ENCODE results near the gene CFL1. TPM values are rescaled to one million over a fixed set of nuclear protein-coding genes. Genes with fewer than 3 reads are reported as not detected.

Gene CFL1
- total and polyA plus RNA-seq, 2 of the 4 experiments (the other 2 are of a cell fraction), result 960 to 2,231 TPM

DNA sequence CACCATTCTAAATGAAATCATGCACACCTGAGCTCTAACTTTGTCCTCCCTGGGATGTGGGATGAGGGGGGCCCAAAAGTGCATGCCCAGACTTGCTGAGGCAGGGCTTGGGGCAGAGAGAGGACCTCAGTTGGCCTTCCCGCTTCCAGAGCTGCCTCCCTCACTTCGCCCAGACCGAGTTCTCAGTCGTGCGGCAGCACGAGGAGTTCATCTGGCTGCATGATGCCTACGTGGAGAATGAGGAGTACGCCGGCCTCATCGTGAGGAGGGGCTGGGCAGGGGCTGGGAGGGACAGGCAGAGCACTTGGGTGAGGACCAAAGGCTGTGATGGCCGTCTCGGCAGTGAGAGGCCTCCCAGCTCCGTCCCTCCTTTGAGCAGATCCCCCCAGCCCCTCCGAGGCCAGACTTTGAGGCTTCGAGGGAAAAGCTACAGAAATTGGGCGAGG, 8.2 kb downstream of the CFL1 start:
- Histone ChIP-seq H3K4ac (ENCODE audit: low read depth, low read length) (peak overlapping the region; percentile 35; the same call in 1 of the 2 replicates), H3K36me3 (ENCODE audit: control insufficient read depth, insufficient read depth, low read length) (peaks cover 41% of the 10 kb centered on the region), H3K4me1 (ENCODE audit: control insufficient read depth, insufficient read depth, low read length) (no peaks in the 10 kb centered on the region; the same call in 1 of the 2 replicates), H2BK120ac (ENCODE audit: low read depth, low read length) (no peak overlapping the region), H3K4me2 (ENCODE audit: low read depth, low read length) (no peak overlapping the region), H2AK9ac (replicated peaks; ENCODE audit: low read depth, low read length, poor library complexity) (peak overlapping the region; percentile 65), H2AFZ (replicated peaks; ENCODE audit: low read length, poor library complexity) (peak overlapping the region; percentile 14), H3K14ac (replicated peaks; ENCODE audit: low read depth, low read length) (no peak overlapping the region), H2BK20ac (ENCODE audit: low read depth, low read length) (no peak overlapping the region), H3K27me3 (ENCODE audit: control insufficient read depth, insufficient read depth, low read length) (no peaks in the 10 kb centered on the region), H3K9ac (ENCODE audit: low read depth, low read length) (no peak overlapping the region), H4K20me1 (ENCODE audit: insufficient read depth, low read length) (peaks cover 48% of the 10 kb centered on the region), H4K91ac (ENCODE audit: insufficient read depth, low read depth, low read length) (no peak overlapping the region), H3K9me3 (ENCODE audit: control insufficient read depth, insufficient read depth, low read length) (no peaks in the 10 kb centered on the region), H2BK5ac (ENCODE audit: low read depth, low read length, poor library complexity, severe bottlenecking) (no peak overlapping the region), H3K18ac (ENCODE audit: low read depth, low read length) (no peak overlapping the region), H3K9me1 (ENCODE audit: insufficient read depth, low read length) (peaks cover 18% of the 10 kb centered on the region; the same call in 1 of the 2 replicates), H3K4me3 (ENCODE audit: insufficient read depth, low read depth, low read length) (no peak overlapping the region), H3K23ac (ENCODE audit: low read depth, low read length) (peak overlapping the region; percentile 51; the same call in 1 of the 2 replicates), H3K27ac (ENCODE audit: insufficient read depth, low read length) (no peak overlapping the region), H4K8ac (ENCODE audit: low read depth in 2 of 2, low read length in 2 of 2) (no peak overlapping the region), H2BK15ac (ENCODE audit: low read depth, low read length) (no peak overlapping the region), H4K5ac (ENCODE audit: low read depth, low read length) (no peak overlapping the region), H3K56ac (ENCODE audit: extremely low read depth, insufficient read depth, low read length) (no peak overlapping the region), H3K79me1 (ENCODE audit: low read depth in 1 of 2, low read length in 2 of 2) (peaks cover 19 to 37% of the 10 kb centered on the region in 2 experiments), H2AK5ac (ENCODE audit: low read depth, low read length) (0 out of 2 replicates have a peak overlapping the region, but pooled peaks have one; percentile 15)
- ATAC-seq (ENCODE audit: low read depth) (no peak), DNase-seq (no peak)
- 30% methylated on average over 4 of the region's 16 CpGs; no CpG with 5 or more reads in 1 of the 2 experiments for WGBS, 2 experiments (ENCODE audit: extremely low coverage in 2 of 2, insufficient read length in 1 of 2)
- ChIA-PET CTCF (no interaction called here), POLR2A (ENCODE audit: unreplicated experiment) (interaction anchor here (0.5 kb wide), 1 partner anchor 11 kb away, joined by 3 read pairs; no protein-coding TSS in a partner anchor)
- BruUV-seq (replicated peaks), result no TSS peak
- dilution Hi-C loops (cut with HindIII; ENCODE audit: low sequenced_read_pairs, unreplicated experiment) (no loop called here), intact Hi-C loops (cut with micrococcal nuclease) (no loop called here), in situ Hi-C loops (cut with MboI; ENCODE audit: low sequenced_read_pairs) (no loop called here)
- TF ChIP-seq, protein P1, sequence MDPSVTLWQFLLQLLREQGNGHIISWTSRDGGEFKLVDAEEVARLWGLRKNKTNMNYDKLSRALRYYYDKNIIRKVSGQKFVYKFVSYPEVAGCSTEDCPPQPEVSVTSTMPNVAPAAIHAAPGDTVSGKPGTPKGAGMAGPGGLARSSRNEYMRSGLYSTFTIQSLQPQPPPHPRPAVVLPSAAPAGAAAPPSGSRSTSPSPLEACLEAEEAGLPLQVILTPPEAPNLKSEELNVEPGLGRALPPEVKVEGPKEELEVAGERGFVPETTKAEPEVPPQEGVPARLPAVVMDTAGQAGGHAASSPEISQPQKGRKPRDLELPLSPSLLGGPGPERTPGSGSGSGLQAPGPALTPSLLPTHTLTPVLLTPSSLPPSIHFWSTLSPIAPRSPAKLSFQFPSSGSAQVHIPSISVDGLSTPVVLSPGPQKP (IDR thresholded peaks at IDR 0.05; ENCODE audit: borderline replicate concordance, low read depth, low read length), result no peak
- TF ChIP-seq, protein P2, sequence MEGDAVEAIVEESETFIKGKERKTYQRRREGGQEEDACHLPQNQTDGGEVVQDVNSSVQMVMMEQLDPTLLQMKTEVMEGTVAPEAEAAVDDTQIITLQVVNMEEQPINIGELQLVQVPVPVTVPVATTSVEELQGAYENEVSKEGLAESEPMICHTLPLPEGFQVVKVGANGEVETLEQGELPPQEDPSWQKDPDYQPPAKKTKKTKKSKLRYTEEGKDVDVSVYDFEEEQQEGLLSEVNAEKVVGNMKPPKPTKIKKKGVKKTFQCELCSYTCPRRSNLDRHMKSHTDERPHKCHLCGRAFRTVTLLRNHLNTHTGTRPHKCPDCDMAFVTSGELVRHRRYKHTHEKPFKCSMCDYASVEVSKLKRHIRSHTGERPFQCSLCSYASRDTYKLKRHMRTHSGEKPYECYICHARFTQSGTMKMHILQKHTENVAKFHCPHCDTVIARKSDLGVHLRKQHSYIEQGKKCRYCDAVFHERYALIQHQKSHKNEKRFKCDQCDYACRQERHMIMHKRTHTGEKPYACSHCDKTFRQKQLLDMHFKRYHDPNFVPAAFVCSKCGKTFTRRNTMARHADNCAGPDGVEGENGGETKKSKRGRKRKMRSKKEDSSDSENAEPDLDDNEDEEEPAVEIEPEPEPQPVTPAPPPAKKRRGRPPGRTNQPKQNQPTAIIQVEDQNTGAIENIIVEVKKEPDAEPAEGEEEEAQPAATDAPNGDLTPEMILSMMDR (conservative IDR thresholded peaks at IDR 0.05; ENCODE audit: low read depth, low read length), result no peak
- TF ChIP-seq MAFK (IDR thresholded peaks at IDR 0.05; ENCODE audit: low read depth, low read length), result no peak
- TF ChIP-seq MAZ (IDR thresholded peaks at IDR 0.05; ENCODE audit: borderline replicate concordance, low read depth, low read length), result no peak
- TF ChIP-seq NFE2L2 (IDR thresholded peaks at IDR 0.05; ENCODE audit: low read depth, low read length), result no peak
- TF ChIP-seq, protein P3, sequence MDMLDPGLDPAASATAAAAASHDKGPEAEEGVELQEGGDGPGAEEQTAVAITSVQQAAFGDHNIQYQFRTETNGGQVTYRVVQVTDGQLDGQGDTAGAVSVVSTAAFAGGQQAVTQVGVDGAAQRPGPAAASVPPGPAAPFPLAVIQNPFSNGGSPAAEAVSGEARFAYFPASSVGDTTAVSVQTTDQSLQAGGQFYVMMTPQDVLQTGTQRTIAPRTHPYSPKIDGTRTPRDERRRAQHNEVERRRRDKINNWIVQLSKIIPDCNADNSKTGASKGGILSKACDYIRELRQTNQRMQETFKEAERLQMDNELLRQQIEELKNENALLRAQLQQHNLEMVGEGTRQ (IDR thresholded peaks at IDR 0.05; ENCODE audit: low read depth, low read length), result no peak
